Astrocyte of the cerebellum (primary cell): ENCODE results near the gene KRTAP13-1.
A peak's percentile ranks its signal among the peaks of the same experiment; 100 is the strongest.

Experiments used
- DNase-seq: peaks from one replicate; pipeline ENCODE4 v3.0.0-alpha.2; 2011; ENCODE audit warnings: low read depth
- H3K4me3 ChIP-seq: 2 replicates; pipeline ENCODE4 v1.5.1; 2011; ENCODE audit warnings: mild to moderate bottlenecking, low read depth, low read length, moderate library complexity
- in situ Hi-C: cut with HindIII; loops from 2 replicates; pipeline ENCODE4 v1.10.0; 2017; ENCODE audit warnings: low sequenced_read_pairs
- TF ChIP-seq, protein P1 (sequence below): IDR thresholded peaks from 2 replicates; pipeline ENCODE4 v1.5.1; 2012; ENCODE audit warnings: low read length, low read depth, moderate library complexity, mild to moderate bottlenecking; ENCODE audit errors: missing control alignments

Gene KRTAP13-1, protein sequence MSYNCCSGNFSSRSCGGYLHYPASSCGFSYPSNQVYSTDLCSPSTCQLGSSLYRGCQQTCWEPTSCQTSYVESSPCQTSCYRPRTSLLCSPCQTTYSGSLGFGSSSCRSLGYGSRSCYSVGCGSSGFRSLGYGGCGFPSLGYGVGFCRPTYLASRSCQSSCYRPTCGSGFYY

GRCh38 chr21:30395731-30396130 lies at the start of gene KRTAP13-1:
Gene KRTAP13-1, plus strand, starts transcription at chr21:30396031. Its CDS starts 56 bp downstream, at chr21:30396087.
- TF ChIP-seq, protein P1, sequence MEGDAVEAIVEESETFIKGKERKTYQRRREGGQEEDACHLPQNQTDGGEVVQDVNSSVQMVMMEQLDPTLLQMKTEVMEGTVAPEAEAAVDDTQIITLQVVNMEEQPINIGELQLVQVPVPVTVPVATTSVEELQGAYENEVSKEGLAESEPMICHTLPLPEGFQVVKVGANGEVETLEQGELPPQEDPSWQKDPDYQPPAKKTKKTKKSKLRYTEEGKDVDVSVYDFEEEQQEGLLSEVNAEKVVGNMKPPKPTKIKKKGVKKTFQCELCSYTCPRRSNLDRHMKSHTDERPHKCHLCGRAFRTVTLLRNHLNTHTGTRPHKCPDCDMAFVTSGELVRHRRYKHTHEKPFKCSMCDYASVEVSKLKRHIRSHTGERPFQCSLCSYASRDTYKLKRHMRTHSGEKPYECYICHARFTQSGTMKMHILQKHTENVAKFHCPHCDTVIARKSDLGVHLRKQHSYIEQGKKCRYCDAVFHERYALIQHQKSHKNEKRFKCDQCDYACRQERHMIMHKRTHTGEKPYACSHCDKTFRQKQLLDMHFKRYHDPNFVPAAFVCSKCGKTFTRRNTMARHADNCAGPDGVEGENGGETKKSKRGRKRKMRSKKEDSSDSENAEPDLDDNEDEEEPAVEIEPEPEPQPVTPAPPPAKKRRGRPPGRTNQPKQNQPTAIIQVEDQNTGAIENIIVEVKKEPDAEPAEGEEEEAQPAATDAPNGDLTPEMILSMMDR = no peak
- H3K4me3 ChIP-seq = no peak within 1 kb of the TSS
- no peak for DNase-seq
- in situ Hi-C loops = no loop called here

GRCh38 chr21:30348506-30348905 lies 47.3 kb upstream of the KRTAP13-1 start, which contains the start of gene KRTAP23-1:
Gene KRTAP23-1, minus strand, starts transcription at chr21:30348606. Its CDS starts 0 bp downstream, at chr21:30348606.
- DNase-seq = no peak
- no peak within 1 kb of the TSS for H3K4me3 ChIP-seq
- TF ChIP-seq, protein P1 = no peak
- in situ Hi-C loops = no loop called here

- DNase-seq = peak; percentile 62
- no peak overlapping the region for H3K4me3 ChIP-seq
- in situ Hi-C loops = no loop called here
- TF ChIP-seq, protein P1 = no peak
Observed at GRCh38 chr21:30349572-30349971, 46.3 kb upstream of the KRTAP13-1 start.

- no peak overlapping the region for H3K4me3 ChIP-seq
- in situ Hi-C loops = no loop called here
- TF ChIP-seq, protein P1 = no peak
- no peak for DNase-seq
Observed at GRCh38 chr21:30351534-30351933, 44.3 kb upstream of the KRTAP13-1 start.

DNA sequence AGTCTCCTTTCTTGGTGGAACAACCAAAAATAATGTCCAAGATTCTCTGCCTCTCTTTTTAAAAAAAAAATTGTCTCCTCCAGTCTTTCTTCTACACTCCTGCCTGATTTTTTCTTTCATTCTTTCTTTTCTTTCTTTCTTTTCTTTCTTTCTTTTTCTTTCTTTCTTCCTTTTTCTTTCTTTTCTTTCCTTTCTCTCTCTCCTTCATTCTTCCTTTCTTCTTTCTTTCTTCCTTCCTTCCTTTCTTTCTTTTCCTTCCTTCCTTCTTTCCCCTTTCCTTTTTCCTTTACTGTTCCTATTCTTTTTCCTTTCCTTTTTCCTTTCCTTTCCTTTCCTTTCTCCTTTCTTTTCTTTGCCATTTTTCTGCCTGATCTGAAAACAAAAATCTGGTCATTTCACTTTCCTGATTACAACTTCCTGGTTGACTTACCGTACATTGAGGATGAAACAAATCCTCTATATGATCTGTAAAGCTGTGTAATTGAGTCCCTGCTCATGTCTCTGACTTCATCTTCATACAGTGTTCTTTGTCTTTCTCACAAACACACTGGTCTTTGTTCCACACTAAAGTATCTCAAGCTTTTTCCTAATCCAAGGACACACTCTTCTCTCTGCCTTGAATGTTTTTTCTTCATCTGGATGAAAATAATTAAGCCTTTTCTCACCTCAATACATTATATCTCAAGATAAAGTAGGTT lies 41.4 kb upstream of the KRTAP13-1 start:
- no peak for DNase-seq
- in situ Hi-C loops = no loop called here
- TF ChIP-seq, protein P1 = no peak
- no peak overlapping the region for H3K4me3 ChIP-seq

- DNase-seq = no peak
- H3K4me3 ChIP-seq = no peak overlapping the region
- TF ChIP-seq, protein P1 = no peak
- in situ Hi-C loops = no loop called here
Observed at GRCh38 chr21:30355906-30356305, 39.9 kb upstream of the KRTAP13-1 start.
